ENCODE data around the gene TBC1D22A. TPM values are rescaled to one million over a fixed set of nuclear protein-coding genes. Genes with fewer than 3 reads are reported as not detected.
A peak's percentile ranks its signal among the peaks of the same experiment; 100 is the strongest.
"Not testable (repeated sequence)": the region's sequence is repeated elsewhere in the genome, so short reads cannot be mapped to it uniquely, and the experiment has no call there.

TBC1D22A gene
- 7.3 and 7.9 TPM in 2 replicates for total RNA-seq (2014; rRNA removed; shearing (Covaris generic))

- DNase-seq (ENCODE audit: low spot score): peak; percentile 78
Measured at GRCh38 chr22:46762238-46763050, at the start of gene TBC1D22A. Gene TBC1D22A (plus strand): TSS chr22:46762650. CDS start chr22:46762787, 137 bp downstream.

GRCh38 chr22:46714550-46714949 lies 47.9 kb upstream of the TBC1D22A start:
- DNase-seq (ENCODE audit: low spot score): no peak

- DNase-seq (ENCODE audit: low spot score): no peak
Measured at GRCh38 chr22:46719921-46720320, 42.5 kb upstream of the TBC1D22A start.

- DNase-seq (ENCODE audit: low spot score): no peak
Measured at GRCh38 chr22:46721501-46722085, 40.9 kb upstream of the TBC1D22A start.

- DNase-seq (ENCODE audit: low spot score): no peak
Measured at GRCh38 chr22:46723882-46724281, 38.6 kb upstream of the TBC1D22A start.

- DNase-seq (ENCODE audit: low spot score): no peak
Measured at GRCh38 chr22:46725096-46725495, 37.4 kb upstream of the TBC1D22A start.

GRCh38 chr22:46726066-46726985 lies 36.1 kb upstream of the TBC1D22A start:
- no peak for DNase-seq (ENCODE audit: low spot score)

- no peak for DNase-seq (ENCODE audit: low spot score)
Measured at GRCh38 chr22:46726986-46727317, 35.5 kb upstream of the TBC1D22A start.

GRCh38 chr22:46727813-46728364 lies 34.6 kb upstream of the TBC1D22A start:
- no peak for DNase-seq (ENCODE audit: low spot score)

GRCh38 chr22:46728470-46728869 lies 34.0 kb upstream of the TBC1D22A start:
- DNase-seq (ENCODE audit: low spot score): no peak

- DNase-seq (ENCODE audit: low spot score): no peak
Measured at GRCh38 chr22:46730568-46731245, 31.7 kb upstream of the TBC1D22A start.

- no peak for DNase-seq (ENCODE audit: low spot score)
Measured at GRCh38 chr22:46731246-46732040, 31.0 kb upstream of the TBC1D22A start.

GRCh38 chr22:46732041-46732379 lies 30.4 kb upstream of the TBC1D22A start:
- no peak for DNase-seq (ENCODE audit: low spot score)

GRCh38 chr22:46732513-46732912 lies 29.9 kb upstream of the TBC1D22A start:
- DNase-seq (ENCODE audit: low spot score): no peak

- not testable (repeated sequence) for DNase-seq (ENCODE audit: low spot score)
Measured at GRCh38 chr22:46734213-46734722, 28.2 kb upstream of the TBC1D22A start.

- DNase-seq (ENCODE audit: low spot score): no peak
Measured at GRCh38 chr22:46734830-46735453, 27.5 kb upstream of the TBC1D22A start.

GRCh38 chr22:46735747-46736608 lies 26.5 kb upstream of the TBC1D22A start:
- DNase-seq (ENCODE audit: low spot score): no peak

- DNase-seq (ENCODE audit: low spot score): no peak
Measured at GRCh38 chr22:46736705-46737104, 25.7 kb upstream of the TBC1D22A start.
